ENCODE results near the gene ELANE.

The ELANE gene

DNA sequence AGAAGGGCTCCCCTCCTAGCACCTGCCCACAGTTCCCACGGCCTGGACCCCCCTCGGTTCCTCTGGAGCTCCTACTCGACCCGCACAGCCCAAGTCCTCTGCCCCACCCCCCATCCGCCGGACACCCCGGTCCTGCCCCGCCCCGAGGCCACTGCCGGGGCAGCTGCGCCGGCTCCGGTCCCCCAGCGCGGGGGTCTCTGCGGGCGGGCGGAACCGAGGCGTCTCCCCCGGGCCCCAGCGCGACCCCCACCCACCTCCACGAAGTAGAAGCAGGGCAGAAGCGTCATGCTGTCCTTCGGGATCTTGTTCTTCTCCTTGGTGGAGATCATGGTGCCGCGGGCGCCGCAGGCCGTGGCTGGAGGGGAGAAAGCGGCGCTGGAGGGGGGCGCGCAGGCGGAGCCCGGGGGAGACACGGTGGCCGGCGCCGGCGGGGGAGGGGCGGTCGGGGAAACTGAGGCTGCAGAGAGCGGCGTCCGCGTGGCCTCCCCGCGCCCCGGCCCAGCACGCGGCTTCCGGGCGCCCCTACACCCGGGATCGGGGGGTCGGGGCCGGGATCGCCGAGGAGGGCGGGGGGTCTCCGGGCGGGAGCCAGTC, 30.8 kb upstream of the ELANE start:
- peak overlapping the region; percentile 84 for H3K9ac ChIP-seq (ENCODE audit: insufficient read length)
- no peaks in the 10 kb centered on the region for H3K36me3 ChIP-seq (ENCODE audit: insufficient read depth, low read length)
- TF ChIP-seq POLR2AphosphoS5 (IDR thresholded peaks at IDR 0.05; ENCODE audit: borderline replicate concordance, low read depth, low read length) (no peak), FOXP2 (optimal IDR thresholded peaks at IDR 0.05; ENCODE audit: control extremely low read depth, extremely low read length, insufficient read depth) (no peak), EZH2 (IDR thresholded peaks at IDR 0.05) (no peak)
- no peak overlapping the region for H3K27ac ChIP-seq
- no peak for DNase-seq (ENCODE audit: low read depth, low spot score)
- H3K4me3 ChIP-seq, result peak overlapping the region; percentile 87
- no peaks in the 10 kb centered on the region for H3K9me3 ChIP-seq (ENCODE audit: low read depth, low read length)

GRCh38 chr19:821825-822503, 30.1 kb upstream of the ELANE start, which contains the start of gene PLPPR3:
PLPPR3 (minus strand) TSS chr19:821955; CDS start chr19:821559, 396 bp downstream.
- no peak within 1 kb of the TSS for H3K27ac ChIP-seq
- peak within 1 kb of the TSS; percentile 87 for H3K4me3 ChIP-seq
- no peak for TF ChIP-seq EZH2 (IDR thresholded peaks at IDR 0.05)
- TF ChIP-seq FOXP2 (optimal IDR thresholded peaks at IDR 0.05; ENCODE audit: control extremely low read depth, extremely low read length, insufficient read depth), result no peak
- H3K9ac ChIP-seq (ENCODE audit: insufficient read length), result peak within 1 kb of the TSS; percentile 84
- H3K36me3 ChIP-seq (ENCODE audit: insufficient read depth, low read length), result no peaks in the 10 kb centered on the region
- DNase-seq (ENCODE audit: low read depth, low spot score), result no peak
- no peaks in the 10 kb centered on the region for H3K9me3 ChIP-seq (ENCODE audit: low read depth, low read length)

GRCh38 chr19:823565-824121, 28.5 kb upstream of the ELANE start:
- H3K27ac ChIP-seq, result no peak overlapping the region
- no peaks in the 10 kb centered on the region for H3K36me3 ChIP-seq (ENCODE audit: insufficient read depth, low read length)
- DNase-seq (ENCODE audit: low read depth, low spot score), result no peak
- no peaks in the 10 kb centered on the region for H3K9me3 ChIP-seq (ENCODE audit: low read depth, low read length)
- no peak overlapping the region for H3K9ac ChIP-seq (ENCODE audit: insufficient read length)
- H3K4me3 ChIP-seq, result no peak overlapping the region
- TF ChIP-seq POLR2AphosphoS5 (IDR thresholded peaks at IDR 0.05; ENCODE audit: borderline replicate concordance, low read depth, low read length) (no peak), FOXP2 (optimal IDR thresholded peaks at IDR 0.05; ENCODE audit: control extremely low read depth, extremely low read length, insufficient read depth) (no peak), EZH2 (IDR thresholded peaks at IDR 0.05) (no peak)

- TF ChIP-seq POLR2AphosphoS5 (IDR thresholded peaks at IDR 0.05; ENCODE audit: borderline replicate concordance, low read depth, low read length), result no peak
- no peak for TF ChIP-seq FOXP2 (optimal IDR thresholded peaks at IDR 0.05; ENCODE audit: control extremely low read depth, extremely low read length, insufficient read depth)
- H3K4me3 ChIP-seq, result no peak overlapping the region
- no peaks in the 10 kb centered on the region for H3K9me3 ChIP-seq (ENCODE audit: low read depth, low read length)
Measured at GRCh38 chr19:824885-825284, 27.2 kb upstream of the ELANE start.

DNA sequence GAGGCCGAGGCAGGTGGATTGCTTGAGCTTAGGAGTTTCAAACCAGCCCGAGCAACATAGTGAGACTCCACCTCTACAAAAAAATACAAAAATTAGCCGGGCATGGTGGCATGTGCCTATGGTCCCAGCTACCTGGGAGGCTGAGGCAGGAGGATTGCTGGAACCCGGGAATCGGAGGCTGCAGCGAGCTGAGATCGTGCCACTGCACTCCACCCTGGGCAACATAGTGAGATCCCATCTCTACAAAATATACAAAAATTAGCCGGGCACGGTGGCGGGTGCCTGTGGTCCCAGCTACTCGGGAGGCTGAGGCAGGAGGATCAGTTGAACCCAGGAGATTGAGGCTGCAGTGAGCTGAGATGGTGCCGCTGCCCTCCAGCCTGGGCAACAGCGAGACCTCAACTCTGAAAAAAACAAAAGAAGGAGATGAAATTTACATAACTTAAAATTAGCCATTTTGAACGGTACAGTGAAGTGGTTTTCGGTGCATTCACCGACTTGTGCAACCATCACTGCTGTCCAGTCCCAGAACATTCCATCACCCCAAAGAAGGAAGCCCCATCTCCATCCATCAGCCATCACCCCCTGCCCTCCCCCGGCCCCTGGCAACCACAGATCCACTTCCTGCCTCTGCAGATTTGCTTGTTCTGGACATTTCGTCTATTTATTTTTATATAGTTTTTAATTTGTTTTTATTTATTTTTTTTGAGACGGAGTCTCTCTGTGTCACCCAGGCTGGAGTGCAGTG, 26.0 kb upstream of the ELANE start:
- Histone ChIP-seq H3K4me3 (no peak overlapping the region), H3K27ac (no peak overlapping the region), H3K9me3 (ENCODE audit: low read depth, low read length) (no peaks in the 10 kb centered on the region), H3K9ac (ENCODE audit: insufficient read length) (no peak overlapping the region), H3K36me3 (ENCODE audit: insufficient read depth, low read length) (no peaks in the 10 kb centered on the region)
- TF ChIP-seq POLR2AphosphoS5 (IDR thresholded peaks at IDR 0.05; ENCODE audit: borderline replicate concordance, low read depth, low read length), result no peak
- TF ChIP-seq EZH2 (IDR thresholded peaks at IDR 0.05), result no peak
- TF ChIP-seq FOXP2 (optimal IDR thresholded peaks at IDR 0.05; ENCODE audit: control extremely low read depth, extremely low read length, insufficient read depth), result no peak
- DNase-seq (ENCODE audit: low read depth, low spot score), result no peak

More at GRCh38 chr19:824885-825284, 27.2 kb upstream of the ELANE start:
- no peak overlapping the region for H3K27ac ChIP-seq
- H3K36me3 ChIP-seq (ENCODE audit: insufficient read depth, low read length), result no peaks in the 10 kb centered on the region
- H3K9ac ChIP-seq (ENCODE audit: insufficient read length), result no peak overlapping the region
- DNase-seq (ENCODE audit: low read depth, low spot score), result no peak

GRCh38 chr19:827314-827709, 24.8 kb upstream of the ELANE start:
- TF ChIP-seq EZH2 (IDR thresholded peaks at IDR 0.05) (no peak), POLR2AphosphoS5 (IDR thresholded peaks at IDR 0.05; ENCODE audit: borderline replicate concordance, low read depth, low read length) (no peak), FOXP2 (optimal IDR thresholded peaks at IDR 0.05; ENCODE audit: control extremely low read depth, extremely low read length, insufficient read depth) (no peak)
- Histone ChIP-seq H3K4me3 (no peak overlapping the region), H3K27ac (no peak overlapping the region), H3K9ac (ENCODE audit: insufficient read length) (no peak overlapping the region), H3K9me3 (ENCODE audit: low read depth, low read length) (no peaks in the 10 kb centered on the region), H3K36me3 (ENCODE audit: insufficient read depth, low read length) (no peaks in the 10 kb centered on the region)
- no peak for DNase-seq (ENCODE audit: low read depth, low spot score)

- TF ChIP-seq POLR2AphosphoS5 (IDR thresholded peaks at IDR 0.05; ENCODE audit: borderline replicate concordance, low read depth, low read length), result no peak
- TF ChIP-seq EZH2 (IDR thresholded peaks at IDR 0.05), result no peak
- TF ChIP-seq FOXP2 (optimal IDR thresholded peaks at IDR 0.05; ENCODE audit: control extremely low read depth, extremely low read length, insufficient read depth), result no peak
- Histone ChIP-seq H3K9ac (ENCODE audit: insufficient read length) (no peak within 1 kb of the TSS), H3K4me3 (no peak within 1 kb of the TSS), H3K9me3 (ENCODE audit: low read depth, low read length) (no peaks in the 10 kb centered on the region), H3K36me3 (ENCODE audit: insufficient read depth, low read length) (no peaks in the 10 kb centered on the region), H3K27ac (no peak within 1 kb of the TSS)
- no peak for DNase-seq (ENCODE audit: low read depth, low spot score)
Measured at GRCh38 chr19:827710-828321, 24.3 kb upstream of the ELANE start, which contains the start of gene AZU1. AZU1 (plus strand) TSS chr19:827837; CDS start chr19:827847, 10 bp downstream.
